Naive thymus-derived CD8-positive, alpha-beta T cell (primary cell): Measurements from ENCODE around the gene LAMA5. TPM values are rescaled to one million over a fixed set of nuclear protein-coding genes. Genes with fewer than 3 reads are reported as not detected.

ENCODE experiments used
- ATAC-seq, 2 donors: fragments of 150-1000 bp; cut with Tn5 transposase in 1 of 2; sonication (Bioruptor Pico), chemical (Tn5 transposase) in 1 of 2; 1 replicate in 1 of 2; 2 replicates in 1 of 2; pipeline ENCODE4 v1.10.0; 2021; ENCODE audit warnings: mild to moderate bottlenecking in 2 of 2, moderate library complexity in 2 of 2
- POLR2A ChIA-PET: fragments of 350-600 bp; sonication (Branson Sonifier 250); formaldehyde crosslinking; loops from one replicate; lab custom pipeline; 2021; ENCODE audit warnings: antibody characterized with exemption; lab: Charles Lee
- DNase-seq, 10 donors: peaks; one replicate each; pipeline versions ENCODE4 v3.0.0 to v3.0.0-alpha.2; 2020 to 2022
- H3K27ac Mint-ChIP-seq, 10 donors: one replicate each; pipeline ENCODE4 v1.8.0; 2020 to 2022; ENCODE audit warnings: mild to moderate bottlenecking in 10 of 10, mixed read lengths in 10 of 10, moderate library complexity in 4 of 10, inconsistent platforms in 1 of 10
- H3K27me3 Mint-ChIP-seq, 5 donors: one replicate each; pipeline ENCODE4 v1.8.0; 2021 to 2022; ENCODE audit warnings: mixed read lengths in 5 of 5
- H3K36me3 Mint-ChIP-seq, 3 donors: one replicate each; pipeline ENCODE4 v1.8.0; 2020 to 2022; ENCODE audit warnings: mixed read lengths in 3 of 3, mild to moderate bottlenecking in 2 of 3, inconsistent platforms in 1 of 3
- H3K4me1 Mint-ChIP-seq, 4 donors: one replicate each; pipeline ENCODE4 v1.8.0; 2021 to 2022; ENCODE audit warnings: mixed read lengths in 4 of 4
- H3K4me3 Mint-ChIP-seq, 10 donors: one replicate each; pipeline ENCODE4 v1.8.0; 2020 to 2022; ENCODE audit warnings: mild to moderate bottlenecking in 10 of 10, mixed read lengths in 10 of 10, moderate library complexity in 6 of 10, inconsistent platforms in 1 of 10
- H3K9me3 Mint-ChIP-seq, 9 donors: one replicate each; pipeline ENCODE4 v1.8.0; 2020 to 2022; ENCODE audit warnings: mixed read lengths in 9 of 9, mild to moderate bottlenecking in 3 of 9, inconsistent platforms in 1 of 9, moderate library complexity in 1 of 9
- polyA plus RNA-seq, 3 donors: library from polyadenylated mRNA; unstranded; fragments of 300-500 nt; fragmentation: Illumina TruSeq; gene quantifications; one replicate each; pipeline ENCODE4 v1.2.3, GENCODE V29; 2021
- total RNA-seq, 8 experiments: library from RNA in 2 of 8; stranded (reverse) in 2 of 8; gene quantifications; one replicate each; pipeline ENCODE4 v1.2.3 and lab custom pipeline; 2021 to 2026

Gene LAMA5
- total and polyA plus RNA-seq, 5 experiments from 2014 or later = 0.27 to 4.0 (median 2.5) TPM; not detected in 2

GRCh38 chr20:62362991-62363919, 3.9 kb downstream of the LAMA5 start:
- H3K4me3 Mint-ChIP-seq = no peak overlapping the region
- POLR2A ChIA-PET = no interaction called here
- peaks cover 1 to 44% (median 27%) of the 10 kb centered on the region in 5 donors for H3K27me3 Mint-ChIP-seq
- no peaks in the 10 kb centered on the region for H3K9me3 Mint-ChIP-seq
- H3K4me1 Mint-ChIP-seq = peaks cover 0 to 13% (median 3%) of the 10 kb centered on the region in 4 donors
- peak overlapping the region in 1 of 10 donors; percentile 48 for H3K27ac Mint-ChIP-seq
- peaks cover 0 to 3% (median 0%) of the 10 kb centered on the region in 3 donors for H3K36me3 Mint-ChIP-seq
- DNase-seq (peak in 1 of 10 donors; percentile 4), ATAC-seq (no peak)

GRCh38 chr20:62362590-62362940, 4.5 kb downstream of the LAMA5 start:
- Mint-ChIP-seq H3K36me3 (peaks cover 0 to under 1% (median 0%) of the 10 kb centered on the region in 3 donors), H3K27ac (no peak overlapping the region), H3K4me3 (no peak overlapping the region)

GRCh38 chr20:62361799-62362589, 5.1 kb downstream of the LAMA5 start:
- Mint-ChIP-seq H3K9me3 (no peaks in the 10 kb centered on the region), H3K36me3 (no peaks in the 10 kb centered on the region)

More at GRCh38 chr20:62362590-62362940, 4.5 kb downstream of the LAMA5 start:
- ATAC-seq (no peak), DNase-seq (no peak)
- Mint-ChIP-seq H3K27me3 (peaks cover 1 to 39% (median 27%) of the 10 kb centered on the region in 5 donors), H3K9me3 (no peaks in the 10 kb centered on the region), H3K4me1 (peaks cover 0 to 6% (median 1%) of the 10 kb centered on the region in 4 donors)
- POLR2A ChIA-PET = no interaction called here

GRCh38 chr20:62360854-62361798, 6.0 kb downstream of the LAMA5 start:
- no peak overlapping the region for H3K27ac Mint-ChIP-seq
- ATAC-seq = no peak
- POLR2A ChIA-PET = no interaction called here
- H3K36me3 Mint-ChIP-seq = no peaks in the 10 kb centered on the region
- no peaks in the 10 kb centered on the region for H3K9me3 Mint-ChIP-seq
- peaks cover 0 to 6% (median 1%) of the 10 kb centered on the region in 4 donors for H3K4me1 Mint-ChIP-seq
- no peak overlapping the region for H3K4me3 Mint-ChIP-seq
- peak in 1 of 10 donors; percentile 3 for DNase-seq
- peaks cover 1 to 42% (median 27%) of the 10 kb centered on the region in 5 donors for H3K27me3 Mint-ChIP-seq

More at GRCh38 chr20:62361799-62362589, 5.1 kb downstream of the LAMA5 start:
- Mint-ChIP-seq H3K27ac (no peak overlapping the region), H3K27me3 (peaks cover 1 to 38% (median 27%) of the 10 kb centered on the region in 5 donors), H3K4me1 (peaks cover 0 to 6% (median 1%) of the 10 kb centered on the region in 4 donors), H3K4me3 (no peak overlapping the region)
- ATAC-seq (no peak), DNase-seq (peak in 1 of 10 donors; percentile 1)
- POLR2A ChIA-PET = no interaction called here

GRCh38 chr20:62359491-62360121, 7.5 kb downstream of the LAMA5 start:
- POLR2A ChIA-PET = no interaction called here
- H3K4me3 Mint-ChIP-seq = no peak overlapping the region
- H3K9me3 Mint-ChIP-seq = no peaks in the 10 kb centered on the region
- peaks cover 0 to 34% (median 15%) of the 10 kb centered on the region in 5 donors for H3K27me3 Mint-ChIP-seq
- DNase-seq = peak in 1 of 10 donors; percentile 3
- no peak overlapping the region for H3K27ac Mint-ChIP-seq
- no peaks in the 10 kb centered on the region for H3K4me1 Mint-ChIP-seq
- ATAC-seq = no peak
- H3K36me3 Mint-ChIP-seq = no peaks in the 10 kb centered on the region

- ATAC-seq = no peak
- DNase-seq = peak in 1 of 10 donors; percentile 1
- H3K27ac Mint-ChIP-seq = no peak overlapping the region
- POLR2A ChIA-PET = no interaction called here
- no peaks in the 10 kb centered on the region for H3K36me3 Mint-ChIP-seq
- H3K4me1 Mint-ChIP-seq = no peaks in the 10 kb centered on the region
- no peak overlapping the region for H3K4me3 Mint-ChIP-seq
- H3K27me3 Mint-ChIP-seq = peaks cover 0 to 30% (median 9%) of the 10 kb centered on the region in 5 donors
- no peaks in the 10 kb centered on the region for H3K9me3 Mint-ChIP-seq
Observed at GRCh38 chr20:62359043-62359490, 8.0 kb downstream of the LAMA5 start.

- ATAC-seq = no peak
- H3K9me3 Mint-ChIP-seq = no peaks in the 10 kb centered on the region
Observed at GRCh38 chr20:62358171-62359042, 8.7 kb downstream of the LAMA5 start.

GRCh38 chr20:62357681-62358080, 9.4 kb downstream of the LAMA5 start:
- Mint-ChIP-seq H3K4me3 (no peak overlapping the region), H3K27me3 (peaks cover 0 to 17% (median 2%) of the 10 kb centered on the region in 5 donors), H3K36me3 (no peaks in the 10 kb centered on the region), H3K9me3 (no peaks in the 10 kb centered on the region), H3K27ac (no peak overlapping the region), H3K4me1 (no peaks in the 10 kb centered on the region)
- no peak for ATAC-seq
- POLR2A ChIA-PET = no interaction called here
- no peak for DNase-seq

More at GRCh38 chr20:62358171-62359042, 8.7 kb downstream of the LAMA5 start:
- Mint-ChIP-seq H3K27me3 (peaks cover 0 to 23% (median 7%) of the 10 kb centered on the region in 5 donors), H3K4me3 (no peak overlapping the region), H3K4me1 (no peaks in the 10 kb centered on the region), H3K27ac (peak overlapping the region in 1 of 10 donors; percentile 5), H3K36me3 (no peaks in the 10 kb centered on the region)
- peak in 1 of 10 donors; percentile 5 for DNase-seq
- POLR2A ChIA-PET = no interaction called here

- POLR2A ChIA-PET = no interaction called here
- Mint-ChIP-seq H3K36me3 (no peaks in the 10 kb centered on the region), H3K4me3 (no peak overlapping the region), H3K27ac (no peak overlapping the region), H3K9me3 (no peaks in the 10 kb centered on the region), H3K27me3 (peaks cover 0 to 13% (median 0%) of the 10 kb centered on the region in 5 donors), H3K4me1 (no peaks in the 10 kb centered on the region)
- DNase-seq = no peak
- no peak for ATAC-seq
Observed at GRCh38 chr20:62357187-62357667, 9.9 kb downstream of the LAMA5 start.

- ATAC-seq = no peak
- Mint-ChIP-seq H3K27ac (no peak overlapping the region), H3K27me3 (peaks cover 0 to 10% (median 0%) of the 10 kb centered on the region in 5 donors), H3K36me3 (no peaks in the 10 kb centered on the region), H3K4me1 (no peaks in the 10 kb centered on the region), H3K9me3 (no peaks in the 10 kb centered on the region), H3K4me3 (no peak overlapping the region)
- POLR2A ChIA-PET = no interaction called here
- DNase-seq = no peak
Observed at GRCh38 chr20:62356589-62357186, 10.4 kb downstream of the LAMA5 start.
